Right atrium auricular region (tissue), 2 donors: Measurements from ENCODE around the gene IL17REL. TPM values are rescaled to one million over a fixed set of nuclear protein-coding genes. Genes with fewer than 3 reads are reported as not detected.

Experiments used
- DNase-seq: peaks from one replicate; pipeline ENCODE4 v3.0.0-alpha.2; 2019; ENCODE audit warnings: low spot score
- H3K27ac ChIP-seq, 2 donors: fragments of 200-600 bp; sonication (generic); 1 replicate in 1 of 2; 2 replicates in 1 of 2; pipeline ENCODE4 v1.5.1; 2016 to 2019
- H3K27me3 ChIP-seq, 2 donors: fragments of 200-600 bp; sonication (generic); one replicate each; pipeline versions ENCODE4 v1.5.1 to v1.6.0; 2017 to 2019
- H3K36me3 ChIP-seq: fragments of 200-600 bp; sonication (generic); one replicate; pipeline ENCODE4 v1.5.1; 2016
- H3K4me1 ChIP-seq, 2 donors: fragments of 200-600 bp; sonication (generic); one replicate each; pipeline versions ENCODE4 v1.5.1 to v1.6.0; 2017 to 2019
- H3K4me3 ChIP-seq, 2 donors: fragments of 200-600 bp; sonication (generic); 1 replicate in 1 of 2; 2 replicates in 1 of 2; pipeline ENCODE4 v1.5.1; 2017 to 2019; ENCODE audit warnings: mild to moderate bottlenecking in 1 of 2, moderate library complexity in 1 of 2
- H3K9me3 ChIP-seq, 2 donors: fragments of 200-600 bp; sonication (generic); one replicate each; pipeline ENCODE4 v1.5.1; 2019
- CTCF ChIP-seq, 2 donors: fragments of 200-600 bp; sonication (generic); IDR thresholded peaks; one replicate each; pipeline ENCODE4 v1.5.1; 2019; ENCODE audit warnings: antibody characterized with exemption in 2 of 2
- total RNA-seq, 2 donors: library from RNA; depleted of rRNA; stranded (reverse); fragments of >200 nt; gene quantifications; one replicate each; pipeline ENCODE4 v1.1.0, GENCODE V29; 2016

Gene IL17REL
- total RNA-seq, 2 donors from 2014 or later, result not detected

GRCh38 chr22:49962012-49962750 is 50.4 kb downstream of the IL17REL start:
- no peaks in the 10 kb centered on the region for H3K9me3 ChIP-seq
- no peaks in the 10 kb centered on the region for H3K27me3 ChIP-seq
- H3K4me3 ChIP-seq, result peak overlapping the region; percentile 80 to 83
- peaks cover 30% of the 10 kb centered on the region for H3K36me3 ChIP-seq
- peak overlapping the region; percentile 96 to 98 for H3K27ac ChIP-seq
- peaks cover 0 to 65% of the 10 kb centered on the region in 2 donors for H3K4me1 ChIP-seq
- peak; percentile 93 for DNase-seq
- no peak for TF ChIP-seq CTCF (IDR thresholded peaks at IDR 0.05)

GRCh38 chr22:49961601-49962011 is 51.0 kb downstream of the IL17REL start:
- Histone ChIP-seq H3K27me3 (no peaks in the 10 kb centered on the region), H3K4me3 (peak overlapping the region; percentile 80 to 83), H3K36me3 (peaks cover 30% of the 10 kb centered on the region), H3K27ac (peak overlapping the region; percentile 96 to 98), H3K9me3 (no peaks in the 10 kb centered on the region), H3K4me1 (peaks cover 0 to 61% of the 10 kb centered on the region in 2 donors)
- no peak for DNase-seq
- no peak for TF ChIP-seq CTCF (IDR thresholded peaks at IDR 0.05)

GRCh38 chr22:49961005-49961600 is 51.5 kb downstream of the IL17REL start:
- H3K27me3 ChIP-seq, result no peaks in the 10 kb centered on the region
- H3K4me1 ChIP-seq, result peaks cover 0 to 60% of the 10 kb centered on the region in 2 donors
- peak overlapping the region; percentile 80 to 83 for H3K4me3 ChIP-seq
- H3K9me3 ChIP-seq, result no peaks in the 10 kb centered on the region
- DNase-seq, result no peak
- peak overlapping the region; percentile 96 to 98 for H3K27ac ChIP-seq
- peaks cover 30% of the 10 kb centered on the region for H3K36me3 ChIP-seq
- TF ChIP-seq CTCF (IDR thresholded peaks at IDR 0.05), result no peak

- H3K27ac ChIP-seq, result peak within 1 kb of the TSS; percentile 96 to 98
- peak; percentile 96 for DNase-seq
- H3K4me1 ChIP-seq, result peaks cover 0 to 57% of the 10 kb centered on the region in 2 donors
- peak within 1 kb of the TSS; percentile 80 to 83 for H3K4me3 ChIP-seq
- peaks cover 30% of the 10 kb centered on the region for H3K36me3 ChIP-seq
- H3K9me3 ChIP-seq, result no peaks in the 10 kb centered on the region
- H3K27me3 ChIP-seq, result no peaks in the 10 kb centered on the region
- no peak for TF ChIP-seq CTCF (IDR thresholded peaks at IDR 0.05)
Measured at GRCh38 chr22:49960159-49961004, 52.2 kb downstream of the IL17REL start, which contains the start of gene PIM3. Gene PIM3 (plus strand): TSS chr22:49960772. CDS start chr22:49960948, 176 bp downstream.

GRCh38 chr22:49959782-49960158 is 52.8 kb downstream of the IL17REL start:
- Histone ChIP-seq H3K27me3 (no peaks in the 10 kb centered on the region), H3K27ac (peak overlapping the region; percentile 96 to 98), H3K4me3 (peak overlapping the region; percentile 80 to 83), H3K9me3 (no peaks in the 10 kb centered on the region), H3K36me3 (peaks cover 30% of the 10 kb centered on the region), H3K4me1 (peaks cover 0 to 57% of the 10 kb centered on the region in 2 donors)
- TF ChIP-seq CTCF (IDR thresholded peaks at IDR 0.05), result no peak
- DNase-seq, result no peak
